HG03135 (cell line): ENCODE measurements around the gene LSM4.

Source experiments
- ATAC-seq: cut with Tn5 transposase; IDR thresholded peaks from one replicate; pipeline ENCODE4 v1.9.1; 2021; ENCODE audit warnings: mild to moderate bottlenecking, moderate library complexity; ENCODE audit not compliant: unreplicated experiment

Gene LSM4

GRCh38 chr19:18257503-18258470 is 65.1 kb downstream of the LSM4 start:
- no peak for ATAC-seq
